Activated CD8-positive, alpha-beta memory T cell treated with anti-CD3 and anti-CD28 coated beads, Interleukin-2, amount 50 U/mL, for 1 hour (primary cell): Measurements from ENCODE around the gene BOD1.

ENCODE experiments used
- DNase-seq: peaks from one replicate; pipeline ENCODE4 v3.0.0-alpha.2; 2020; ENCODE audit errors: extremely low read depth

The BOD1 gene

GRCh38 chr5:173640156-173640804 lies 23.8 kb upstream of the BOD1 start:
- DNase-seq = no peak

GRCh38 chr5:173638126-173639040 lies 21.9 kb upstream of the BOD1 start:
- no peak for DNase-seq

GRCh38 chr5:173637340-173637739 lies 20.9 kb upstream of the BOD1 start:
- no peak for DNase-seq

GRCh38 chr5:173634465-173634983 lies 18.1 kb upstream of the BOD1 start:
- DNase-seq = no peak

- no peak for DNase-seq
Observed at GRCh38 chr5:173633304-173633703, 16.9 kb upstream of the BOD1 start.

GRCh38 chr5:173631478-173631877 lies 15.0 kb upstream of the BOD1 start:
- DNase-seq = no peak

GRCh38 chr5:173630724-173631365 lies 14.4 kb upstream of the BOD1 start:
- no peak for DNase-seq

- no peak for DNase-seq
Observed at GRCh38 chr5:173629628-173630027, 13.2 kb upstream of the BOD1 start.

- DNase-seq = no peak
Observed at GRCh38 chr5:173628501-173628900, 12.1 kb upstream of the BOD1 start.

GRCh38 chr5:173627860-173628392 lies 11.5 kb upstream of the BOD1 start:
- no peak for DNase-seq

GRCh38 chr5:173627271-173627670 lies 10.8 kb upstream of the BOD1 start:
- DNase-seq = no peak

GRCh38 chr5:173626505-173626820 lies 10.0 kb upstream of the BOD1 start:
- DNase-seq = no peak

GRCh38 chr5:173625673-173626504 lies 9.4 kb upstream of the BOD1 start:
- no peak for DNase-seq

- DNase-seq = no peak
Observed at GRCh38 chr5:173625261-173625660, 8.8 kb upstream of the BOD1 start.

GRCh38 chr5:173624282-173624681 lies 7.8 kb upstream of the BOD1 start:
- DNase-seq = no peak

- DNase-seq = no peak
Observed at GRCh38 chr5:173623789-173624188, 7.3 kb upstream of the BOD1 start.

- DNase-seq = no peak
Observed at GRCh38 chr5:173623296-173623771, 6.9 kb upstream of the BOD1 start.

- DNase-seq = no peak
Observed at GRCh38 chr5:173622183-173623047, 6.0 kb upstream of the BOD1 start.

GRCh38 chr5:173620784-173621183 lies 4.3 kb upstream of the BOD1 start:
- DNase-seq = no peak

GRCh38 chr5:173618927-173619519 lies 2.6 kb upstream of the BOD1 start:
- DNase-seq = peak; percentile 3
